Ovary (tissue), 3 donors: ENCODE measurements around the gene COX15.

Source experiments
- CTCF ChIP-seq, 3 donors: fragments of 450-650 bp in 2 of 3; fragments of 200-600 bp in 1 of 3; IDR thresholded peaks; one replicate each; pipeline versions ENCODE4 v1.5.1 to v1.8.0; 2016 to 2022; ENCODE audit warnings: antibody characterized with exemption in 3 of 3, mild to moderate bottlenecking in 1 of 3
- POLR2A ChIP-seq: fragments of 450-650 bp; IDR thresholded peaks from one replicate; pipeline ENCODE4 v1.6.1; 2017; ENCODE audit warnings: antibody characterized with exemption, mild to moderate bottlenecking, moderate library complexity
- donor health status: DM: no; HTN: no; CAD: no.

GRCh38 chr10:99761365-99761764 lies 29.4 kb upstream of the COX15 start:
- TF ChIP-seq CTCF (IDR thresholded peaks at IDR 0.05) (no peak), POLR2A (no peak)
